IPS-20b (cell line): Measurements from ENCODE around the gene PHF5A.

Experiments used
- H3K27ac ChIP-seq: one replicate; pipeline ENCODE4 v1.5.1; 2013; ENCODE audit warnings: low read length
- H3K27me3 ChIP-seq: 2 replicates; pipeline ENCODE4 v1.6.1; 2013; ENCODE audit warnings: mild to moderate bottlenecking, low read length, inconsistent platforms; ENCODE audit not compliant: insufficient read depth
- H3K36me3 ChIP-seq: 2 replicates; pipeline ENCODE4 v1.6.1; 2013; ENCODE audit warnings: low read depth, mild to moderate bottlenecking, inconsistent platforms, low read length, moderate library complexity; ENCODE audit not compliant: insufficient read depth
- H3K4me1 ChIP-seq: 2 replicates; pipeline ENCODE4 v1.6.1; 2013; ENCODE audit warnings: mild to moderate bottlenecking, control low read depth, inconsistent platforms, low read length, moderate library complexity; ENCODE audit not compliant: insufficient read depth
- H3K4me3 ChIP-seq: 2 replicates; pipeline ENCODE4 v1.5.1; 2013; ENCODE audit warnings: mild to moderate bottlenecking, low read length, inconsistent platforms
- H3K9ac ChIP-seq: 2 replicates; pipeline ENCODE4 v1.6.1; 2013; ENCODE audit warnings: low read depth, mild to moderate bottlenecking, inconsistent platforms, low read length, moderate library complexity
- H3K9me3 ChIP-seq: 2 replicates; pipeline ENCODE4 v1.6.1; 2013; ENCODE audit warnings: mild to moderate bottlenecking, low read depth, low read length, inconsistent platforms; ENCODE audit not compliant: insufficient read depth

The PHF5A gene

DNA sequence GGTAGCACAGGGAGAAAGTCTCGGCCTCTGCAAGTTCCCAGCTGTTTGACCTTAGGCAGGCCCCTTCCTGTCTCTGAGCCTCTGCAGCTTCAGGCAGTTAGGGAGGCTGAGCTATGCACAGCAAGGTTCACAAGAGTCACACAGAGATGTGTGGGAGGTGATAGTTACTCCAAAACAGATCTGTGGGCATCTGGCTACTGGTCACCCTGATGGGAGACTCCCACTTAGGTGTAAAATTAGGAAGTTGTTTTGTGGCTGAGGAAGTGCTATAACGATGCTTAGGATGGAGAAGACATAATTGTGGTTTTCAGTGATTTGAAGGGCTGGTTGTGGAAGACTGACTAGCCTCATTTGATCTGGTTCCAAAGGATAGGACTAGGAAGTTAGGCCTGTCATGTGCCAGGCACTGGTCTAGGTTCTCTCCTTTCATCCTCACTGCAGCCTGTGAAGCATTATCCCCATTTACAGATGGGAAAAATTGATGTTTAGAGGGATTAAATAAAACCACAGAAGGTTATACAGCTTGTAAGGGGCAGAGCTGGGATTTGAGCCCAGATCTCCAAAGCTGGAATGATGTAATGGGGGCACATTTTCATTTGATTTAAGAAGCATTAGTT lies 13.9 kb upstream of the PHF5A start:
- H3K4me3 ChIP-seq = peak overlapping the region; percentile 43; the same call in 1 of the 2 replicates
- peak overlapping the region; percentile 42 for H3K27ac ChIP-seq
- H3K9me3 ChIP-seq = no peaks in the 10 kb centered on the region
- H3K27me3 ChIP-seq = no peaks in the 10 kb centered on the region
- H3K36me3 ChIP-seq = no peaks in the 10 kb centered on the region
- H3K9ac ChIP-seq = peak overlapping the region; percentile 6; the same call in 1 of the 2 replicates
- peaks cover 44% of the 10 kb centered on the region for H3K4me1 ChIP-seq

GRCh38 chr22:41481925-41482318 lies 13.4 kb upstream of the PHF5A start:
- Histone ChIP-seq H3K9ac (peak overlapping the region; percentile 6; the same call in 1 of the 2 replicates), H3K4me1 (peaks cover 39% of the 10 kb centered on the region), H3K27me3 (no peaks in the 10 kb centered on the region), H3K4me3 (peak overlapping the region; percentile 43; the same call in 1 of the 2 replicates), H3K27ac (peak overlapping the region; percentile 42), H3K9me3 (no peaks in the 10 kb centered on the region), H3K36me3 (no peaks in the 10 kb centered on the region)

GRCh38 chr22:41481131-41481830 lies 12.8 kb upstream of the PHF5A start:
- Histone ChIP-seq H3K4me3 (peak overlapping the region; percentile 43; the same call in 1 of the 2 replicates), H3K27me3 (no peaks in the 10 kb centered on the region), H3K27ac (peak overlapping the region; percentile 4), H3K36me3 (no peaks in the 10 kb centered on the region), H3K9ac (peak overlapping the region; percentile 11; the same call in 1 of the 2 replicates), H3K4me1 (peaks cover 39% of the 10 kb centered on the region), H3K9me3 (no peaks in the 10 kb centered on the region)

GRCh38 chr22:41480397-41480735 lies 11.9 kb upstream of the PHF5A start:
- Histone ChIP-seq H3K4me1 (peaks cover 39% of the 10 kb centered on the region), H3K36me3 (no peaks in the 10 kb centered on the region), H3K9me3 (no peaks in the 10 kb centered on the region), H3K27ac (no peak overlapping the region), H3K27me3 (no peaks in the 10 kb centered on the region), H3K9ac (peak overlapping the region; percentile 19; the same call in 1 of the 2 replicates), H3K4me3 (peak overlapping the region; percentile 14; the same call in 1 of the 2 replicates)

- Histone ChIP-seq H3K36me3 (no peaks in the 10 kb centered on the region), H3K4me3 (peak overlapping the region; percentile 14; the same call in 1 of the 2 replicates), H3K27me3 (no peaks in the 10 kb centered on the region), H3K9me3 (no peaks in the 10 kb centered on the region), H3K4me1 (peaks cover 39% of the 10 kb centered on the region), H3K27ac (no peak overlapping the region), H3K9ac (peak overlapping the region; percentile 19; the same call in 1 of the 2 replicates)
Observed at GRCh38 chr22:41479671-41480396, 11.3 kb upstream of the PHF5A start.

GRCh38 chr22:41478891-41479521 lies 10.5 kb upstream of the PHF5A start:
- H3K27me3 ChIP-seq = no peaks in the 10 kb centered on the region
- H3K4me1 ChIP-seq = peaks cover 39% of the 10 kb centered on the region
- no peak overlapping the region for H3K27ac ChIP-seq
- peak overlapping the region; percentile 8; the same call in 1 of the 2 replicates for H3K9ac ChIP-seq
- no peak overlapping the region for H3K4me3 ChIP-seq
- no peaks in the 10 kb centered on the region for H3K36me3 ChIP-seq
- H3K9me3 ChIP-seq = no peaks in the 10 kb centered on the region

- peaks cover 39% of the 10 kb centered on the region for H3K4me1 ChIP-seq
- no peak overlapping the region for H3K9ac ChIP-seq
- no peak overlapping the region for H3K4me3 ChIP-seq
- H3K9me3 ChIP-seq = no peaks in the 10 kb centered on the region
- no peak overlapping the region for H3K27ac ChIP-seq
- H3K27me3 ChIP-seq = no peaks in the 10 kb centered on the region
- no peaks in the 10 kb centered on the region for H3K36me3 ChIP-seq
Observed at GRCh38 chr22:41478473-41478872, 10.0 kb upstream of the PHF5A start.

- no peaks in the 10 kb centered on the region for H3K27me3 ChIP-seq
- H3K4me1 ChIP-seq = peaks cover 10% of the 10 kb centered on the region; the same call in 1 of the 2 replicates
Observed at GRCh38 chr22:41474872-41475451, 6.5 kb upstream of the PHF5A start.

GRCh38 chr22:41471568-41471967 lies 3.1 kb upstream of the PHF5A start:
- Histone ChIP-seq H3K27ac (no peak overlapping the region), H3K4me3 (no peak overlapping the region), H3K27me3 (no peaks in the 10 kb centered on the region), H3K9me3 (no peaks in the 10 kb centered on the region), H3K36me3 (peaks cover 15% of the 10 kb centered on the region), H3K9ac (no peak overlapping the region), H3K4me1 (peaks cover 11% of the 10 kb centered on the region; the same call in 1 of the 2 replicates)

More at GRCh38 chr22:41474872-41475451, 6.5 kb upstream of the PHF5A start:
- H3K27ac ChIP-seq = no peak overlapping the region
- no peak overlapping the region for H3K9ac ChIP-seq
- H3K9me3 ChIP-seq = no peaks in the 10 kb centered on the region
- H3K4me3 ChIP-seq = no peak overlapping the region
- no peaks in the 10 kb centered on the region for H3K36me3 ChIP-seq

GRCh38 chr22:41470886-41471285 lies 2.4 kb upstream of the PHF5A start:
- Histone ChIP-seq H3K4me3 (no peak overlapping the region), H3K27ac (no peak overlapping the region), H3K4me1 (peaks cover 11% of the 10 kb centered on the region; the same call in 1 of the 2 replicates), H3K27me3 (no peaks in the 10 kb centered on the region), H3K9ac (no peak overlapping the region), H3K36me3 (peaks cover 22% of the 10 kb centered on the region), H3K9me3 (no peaks in the 10 kb centered on the region)
